SHP77 treated with DMSO at 0.1 percent for 48 hours (cell line): ENCODE data around the gene LHX8.
"Not testable (repeated sequence)": the region's sequence is repeated elsewhere in the genome, so short reads cannot be mapped to it uniquely, and the experiment has no call there.

Experiments used
- DNase-seq: peaks from one replicate; lab custom pipeline; 2025; lab: John Stamatoyannopoulos, UW

LHX8 gene

GRCh38 chr1:75132812-75133619, 1.2 kb upstream of the LHX8 start:
- DNase-seq: no peak

DNA sequence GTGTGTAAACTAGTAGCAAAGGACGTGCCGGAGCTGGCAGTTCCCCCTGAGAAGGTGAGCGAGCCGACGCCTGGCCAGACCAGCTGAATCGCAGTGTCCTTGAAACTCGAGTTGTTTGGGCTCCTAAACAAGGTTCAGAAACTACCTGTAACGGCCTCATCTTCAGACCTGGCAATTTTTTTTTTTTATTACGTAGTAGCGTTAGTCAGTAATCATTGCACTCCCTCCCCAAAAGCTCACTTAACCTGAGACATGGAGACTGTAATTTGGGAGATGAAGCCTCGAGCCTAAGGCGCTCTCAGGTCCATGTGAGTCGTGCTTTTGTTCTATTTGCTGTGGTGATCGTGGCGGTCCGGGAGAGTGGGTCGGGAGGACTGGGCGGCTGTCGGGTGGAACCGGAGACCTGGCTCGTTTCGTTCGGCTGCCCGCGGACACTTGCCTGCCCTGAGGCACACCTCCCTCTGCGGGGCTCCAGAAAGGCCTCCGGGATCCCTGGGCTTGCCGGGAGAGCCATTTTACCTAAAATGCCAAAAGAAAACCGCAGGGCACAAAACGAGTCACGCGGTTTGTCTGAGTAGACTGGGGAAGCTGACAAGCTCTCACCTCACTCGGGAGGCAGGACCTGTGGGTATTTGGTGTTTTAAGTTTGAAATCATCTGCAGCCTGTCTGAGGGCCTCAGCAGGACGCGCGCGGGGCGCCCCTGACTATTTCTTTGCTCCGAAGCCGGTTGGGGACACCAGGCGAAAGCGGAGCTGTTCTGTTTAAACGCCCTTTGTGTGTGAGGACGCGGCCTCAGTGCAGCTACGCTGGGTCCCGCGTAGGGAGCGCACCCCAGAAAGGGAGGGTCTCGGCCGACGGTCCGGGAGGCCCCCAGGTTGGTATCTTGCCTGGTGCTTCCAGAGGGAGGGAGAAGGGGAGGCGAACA, 722 bp downstream of the LHX8 start:
- no peak for DNase-seq

GRCh38 chr1:75135573-75136194, 1.5 kb downstream of the LHX8 start:
- DNase-seq: no peak

DNA sequence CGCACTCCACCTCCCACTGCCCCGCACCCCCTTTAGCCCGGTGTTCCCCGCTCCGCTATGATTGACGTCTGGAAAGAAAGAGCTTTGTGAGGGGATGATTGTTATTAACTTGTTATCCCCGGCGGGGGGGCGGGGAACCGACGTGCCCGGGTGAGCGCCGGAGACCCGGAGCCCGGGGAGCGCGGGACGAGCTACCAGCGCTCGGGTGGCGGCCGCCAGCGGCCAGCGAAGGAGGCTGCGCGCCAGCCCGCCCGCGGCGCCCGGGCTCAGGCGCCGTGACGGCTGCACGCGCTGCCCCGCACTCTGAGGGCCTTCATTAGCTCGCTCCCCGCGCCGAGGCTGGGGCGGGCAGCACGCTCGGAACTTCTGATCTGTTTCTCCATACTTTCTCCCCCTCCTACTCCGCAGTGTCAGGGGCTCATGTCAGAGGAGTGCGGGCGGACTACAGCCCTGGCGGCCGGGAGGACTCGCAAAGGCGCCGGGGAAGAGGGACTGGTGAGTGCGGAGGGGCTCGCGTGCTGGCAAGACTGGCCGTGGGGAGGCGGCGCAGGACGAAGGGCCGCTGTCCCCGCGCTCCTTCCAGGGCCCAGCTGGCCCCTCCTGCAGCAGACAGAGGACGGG, 2.1 kb downstream of the LHX8 start:
- DNase-seq: no peak

DNA sequence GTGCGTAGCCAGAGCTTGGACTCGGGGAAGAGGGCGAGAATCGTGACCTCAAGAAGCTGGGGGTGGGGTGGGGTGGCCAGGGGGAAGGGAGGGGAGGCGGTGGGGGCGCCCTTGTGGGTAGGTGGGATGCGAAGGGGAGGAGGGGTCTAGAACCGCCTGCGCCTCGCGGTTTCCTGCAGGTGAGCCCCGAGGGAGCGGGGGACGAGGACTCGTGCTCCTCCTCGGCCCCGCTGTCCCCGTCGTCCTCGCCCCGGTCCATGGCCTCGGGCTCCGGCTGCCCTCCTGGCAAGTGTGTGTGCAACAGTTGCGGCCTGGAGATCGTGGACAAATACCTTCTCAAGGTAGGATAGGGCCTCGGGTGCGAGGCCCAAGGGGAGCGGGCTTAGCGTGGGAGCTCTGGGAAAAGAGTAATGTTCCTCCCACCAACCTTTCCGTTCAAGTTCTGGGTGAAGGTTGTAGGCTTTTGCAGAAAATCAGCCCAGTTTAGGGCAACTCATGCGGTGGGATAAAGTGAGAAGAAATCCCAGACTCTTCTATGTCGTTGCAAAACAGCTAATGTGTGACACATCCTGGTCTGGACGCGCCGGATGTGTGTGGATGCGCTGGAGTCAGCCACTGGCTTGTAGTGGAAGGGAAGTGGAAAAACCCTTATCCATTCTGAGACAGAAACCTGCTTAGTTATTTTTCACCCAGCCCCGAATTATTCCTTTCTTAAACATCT, 2.9 kb downstream of the LHX8 start:
- no peak for DNase-seq

GRCh38 chr1:75152092-75152491, 17.9 kb downstream of the LHX8 start:
- no peak for DNase-seq

GRCh38 chr1:75159154-75159553, 25.0 kb downstream of the LHX8 start:
- DNase-seq: no peak

GRCh38 chr1:75165264-75165663, 31.1 kb downstream of the LHX8 start:
- DNase-seq: no peak

GRCh38 chr1:75166821-75167220, 32.6 kb downstream of the LHX8 start:
- no peak for DNase-seq

- DNase-seq: no peak
These were observed 35.8 kb downstream of the LHX8 start for GRCh38 chr1:75170011-75170410.

DNA sequence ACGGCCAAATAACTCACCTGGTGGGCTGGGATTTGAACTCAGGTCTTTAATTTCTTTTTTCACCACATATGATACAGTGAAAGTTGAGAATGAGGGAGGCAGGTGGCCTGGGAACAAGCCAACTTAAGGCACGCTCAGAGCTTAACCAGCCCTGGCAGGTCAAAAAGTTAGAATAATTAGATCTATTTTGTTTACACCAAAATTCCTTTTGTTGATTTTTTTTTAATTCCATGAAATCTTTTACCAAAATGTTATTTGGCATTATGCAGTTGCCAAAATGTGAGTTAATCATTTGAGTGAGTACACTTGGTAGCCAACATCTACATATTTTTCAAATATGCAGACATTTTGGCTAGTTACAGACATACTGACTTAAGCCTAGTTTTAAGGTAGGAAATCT, 36.8 kb downstream of the LHX8 start:
- no peak for DNase-seq

GRCh38 chr1:75171876-75172275, 37.7 kb downstream of the LHX8 start:
- DNase-seq: no peak

- DNase-seq: no peak
These were observed 38.4 kb downstream of the LHX8 start for GRCh38 chr1:75172556-75172955.

DNA sequence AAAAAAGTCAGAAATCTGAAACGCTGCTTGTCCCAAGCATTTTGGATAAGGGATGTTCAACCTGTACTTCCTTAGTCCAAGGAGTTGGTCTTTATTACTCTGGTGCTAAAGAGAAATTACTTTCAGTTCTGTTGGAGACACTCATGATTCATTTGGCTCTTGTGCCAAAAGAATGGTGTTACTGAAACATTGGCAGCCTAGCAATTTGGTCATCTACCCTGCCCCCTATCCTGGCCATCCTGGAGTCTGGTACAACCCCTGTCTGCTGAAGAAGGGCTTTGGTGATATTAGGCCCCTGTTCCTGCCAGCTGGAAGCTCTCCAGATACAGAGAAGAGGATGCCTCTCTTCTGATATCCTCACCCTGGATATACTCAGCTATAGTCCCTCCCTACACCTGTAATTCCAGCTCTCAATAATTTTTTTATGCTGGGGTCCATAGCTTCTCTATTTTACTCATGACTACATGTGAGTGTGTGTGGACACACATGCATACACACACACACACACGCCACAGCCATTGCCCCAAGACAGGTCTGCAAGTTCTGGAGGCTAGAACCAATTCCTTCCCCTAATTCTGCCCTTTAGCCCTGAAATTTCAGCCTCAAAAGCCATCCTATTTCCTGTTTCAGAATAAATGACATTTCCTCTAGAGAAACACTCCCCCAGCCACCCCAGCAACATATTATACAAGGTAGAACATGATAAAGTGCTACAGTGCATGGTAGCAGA, 40.0 kb downstream of the LHX8 start:
- no peak for DNase-seq

DNA sequence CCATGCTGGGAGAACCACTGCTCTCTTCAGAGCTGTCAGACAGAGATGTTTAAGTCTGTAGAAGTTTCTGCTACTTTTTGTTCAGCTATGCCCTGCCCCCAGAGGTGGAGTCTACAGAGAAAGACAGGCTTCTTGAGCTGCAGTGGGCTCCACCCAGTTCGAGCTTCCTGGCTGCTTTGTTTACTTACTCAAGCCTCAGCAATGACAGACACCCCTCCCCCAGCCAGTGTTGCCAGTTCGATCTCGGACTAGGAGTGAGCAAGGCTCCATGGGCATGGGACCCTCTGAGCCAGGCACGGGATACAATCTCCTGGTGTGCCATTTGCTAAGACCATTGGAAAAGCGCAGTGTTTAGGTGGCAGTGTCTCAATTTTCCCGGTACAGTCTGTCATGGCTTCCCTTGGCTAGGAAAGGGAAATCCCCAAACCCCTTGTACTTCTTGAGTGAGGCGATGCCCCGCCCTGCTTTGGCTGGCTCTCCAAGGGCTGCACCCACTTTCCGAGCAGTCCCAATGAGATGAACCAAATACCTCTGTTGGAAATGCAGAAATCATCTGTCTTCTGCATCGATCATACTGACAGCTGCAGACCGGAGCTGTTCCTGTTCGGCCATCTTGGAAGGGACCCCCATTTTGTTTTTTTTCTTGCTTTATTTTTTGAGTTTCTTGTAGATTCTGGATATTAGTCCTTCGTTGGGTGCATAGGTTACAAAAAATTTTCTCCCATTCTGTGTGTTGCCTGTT, 47.2 kb downstream of the LHX8 start:
- DNase-seq: not testable (repeated sequence)

GRCh38 chr1:75188892-75189291, 54.7 kb downstream of the LHX8 start:
- DNase-seq: no peak

- DNase-seq: no peak
These were observed 64.0 kb downstream of the LHX8 start for GRCh38 chr1:75198163-75198562.

DNA sequence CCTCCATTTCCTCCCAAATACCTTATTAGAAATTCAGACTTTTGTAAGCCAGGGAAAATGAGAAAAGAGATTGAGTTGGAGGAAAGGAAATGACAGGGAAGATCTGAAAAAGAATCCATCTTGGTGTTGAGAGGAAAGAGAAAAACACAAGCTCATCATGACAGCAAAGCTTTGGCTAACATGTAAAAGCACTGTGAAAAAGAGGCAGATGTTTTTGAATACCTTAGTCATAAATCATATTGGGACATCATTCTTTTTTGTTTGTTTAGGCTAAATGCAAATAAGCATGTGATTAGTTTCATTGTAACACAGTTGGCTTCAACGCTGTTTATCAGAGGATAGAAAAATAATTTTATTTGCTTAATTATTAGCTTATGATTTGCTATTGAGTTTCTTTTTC, 64.6 kb downstream of the LHX8 start:
- peak; percentile 60 for DNase-seq

GRCh38 chr1:75202751-75203150, 68.6 kb downstream of the LHX8 start:
- DNase-seq: no peak
